ENCODE results near the gene ZNF70. TPM values are rescaled to one million over a fixed set of nuclear protein-coding genes. Genes with fewer than 3 reads are reported as not detected.

Gene ZNF70
- total RNA-seq, 1 experiment from 2014 or later: 7.7 TPM

- in situ Hi-C loops (cut with HindIII; ENCODE audit: low pct_unique_long_range_greater_than_20kb, low sequenced_read_pairs): no loop called here
- no peak for DNase-seq (ENCODE audit: low read depth)
Observed at GRCh38 chr22:23781065-23781464, 30.2 kb upstream of the ZNF70 start.

DNA sequence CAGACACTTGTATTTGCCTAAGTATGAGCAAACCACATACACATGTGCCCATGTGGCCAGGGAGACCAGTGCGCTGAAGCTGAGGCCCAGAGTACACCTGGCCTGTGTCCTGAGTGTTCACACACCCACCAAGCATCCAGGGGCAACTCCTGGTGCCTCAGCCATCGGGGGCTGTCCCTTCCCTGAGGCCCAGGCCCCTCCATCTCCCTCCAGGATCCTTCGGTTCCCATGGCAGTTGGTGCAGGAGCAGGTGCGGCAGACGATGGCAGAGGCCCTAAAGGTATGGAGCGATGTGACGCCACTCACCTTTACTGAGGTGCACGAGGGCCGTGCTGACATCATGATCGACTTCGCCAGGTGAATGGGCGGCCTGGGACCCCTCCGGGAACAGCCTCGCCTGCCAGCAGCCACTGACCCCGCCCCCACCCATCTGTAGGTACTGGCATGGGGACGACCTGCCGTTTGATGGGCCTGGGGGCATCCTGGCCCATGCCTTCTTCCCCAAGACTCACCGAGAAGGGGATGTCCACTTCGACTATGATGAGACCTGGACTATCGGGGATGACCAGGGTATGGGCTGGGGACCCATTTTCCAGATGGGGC is 29.3 kb upstream of the ZNF70 start:
- no peak for DNase-seq (ENCODE audit: low read depth)
- in situ Hi-C loops (cut with HindIII; ENCODE audit: low pct_unique_long_range_greater_than_20kb, low sequenced_read_pairs): no loop called here

DNA sequence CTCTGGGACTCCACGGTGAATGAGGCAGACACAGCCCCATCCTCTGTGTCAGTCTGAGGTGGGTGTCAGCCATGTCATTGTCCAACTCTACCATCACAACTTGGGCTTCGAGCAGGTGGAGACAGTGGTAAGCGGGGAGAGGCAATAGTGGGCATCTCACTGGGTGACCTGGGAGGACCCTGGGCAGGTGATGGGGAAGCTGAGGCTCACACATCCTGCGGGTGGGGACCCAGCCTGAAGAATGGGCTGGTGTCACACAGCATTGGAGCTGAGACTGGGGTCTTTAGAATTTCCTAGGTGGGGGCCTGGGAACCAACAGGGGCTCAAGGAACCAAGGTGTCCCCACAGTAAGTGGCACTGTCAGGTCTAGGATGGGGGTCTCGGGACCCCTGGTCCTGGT is 28.8 kb upstream of the ZNF70 start:
- DNase-seq (ENCODE audit: low read depth): no peak
- in situ Hi-C loops (cut with HindIII; ENCODE audit: low pct_unique_long_range_greater_than_20kb, low sequenced_read_pairs): no loop called here

GRCh38 chr22:23779083-23779482 is 28.2 kb upstream of the ZNF70 start:
- in situ Hi-C loops (cut with HindIII; ENCODE audit: low pct_unique_long_range_greater_than_20kb, low sequenced_read_pairs): no loop called here
- DNase-seq (ENCODE audit: low read depth): no peak

DNA sequence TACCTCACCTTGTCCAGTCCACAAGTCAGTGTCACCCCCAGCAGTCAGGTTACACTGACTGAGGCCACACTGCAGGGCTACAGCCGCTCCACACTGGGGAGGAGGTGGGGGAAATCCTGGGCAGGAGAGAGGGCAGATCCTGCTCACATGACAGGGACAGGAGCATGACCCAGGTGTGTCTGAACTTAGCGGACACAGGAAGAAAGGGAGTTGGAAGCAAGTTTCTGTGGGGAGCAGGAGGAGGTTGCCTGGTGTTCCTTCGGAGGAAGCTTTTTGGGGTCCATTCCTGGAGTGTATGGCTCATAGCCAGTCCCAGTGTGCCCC is 27.6 kb upstream of the ZNF70 start:
- in situ Hi-C loops (cut with HindIII; ENCODE audit: low pct_unique_long_range_greater_than_20kb, low sequenced_read_pairs): no loop called here
- DNase-seq (ENCODE audit: low read depth): no peak

DNA sequence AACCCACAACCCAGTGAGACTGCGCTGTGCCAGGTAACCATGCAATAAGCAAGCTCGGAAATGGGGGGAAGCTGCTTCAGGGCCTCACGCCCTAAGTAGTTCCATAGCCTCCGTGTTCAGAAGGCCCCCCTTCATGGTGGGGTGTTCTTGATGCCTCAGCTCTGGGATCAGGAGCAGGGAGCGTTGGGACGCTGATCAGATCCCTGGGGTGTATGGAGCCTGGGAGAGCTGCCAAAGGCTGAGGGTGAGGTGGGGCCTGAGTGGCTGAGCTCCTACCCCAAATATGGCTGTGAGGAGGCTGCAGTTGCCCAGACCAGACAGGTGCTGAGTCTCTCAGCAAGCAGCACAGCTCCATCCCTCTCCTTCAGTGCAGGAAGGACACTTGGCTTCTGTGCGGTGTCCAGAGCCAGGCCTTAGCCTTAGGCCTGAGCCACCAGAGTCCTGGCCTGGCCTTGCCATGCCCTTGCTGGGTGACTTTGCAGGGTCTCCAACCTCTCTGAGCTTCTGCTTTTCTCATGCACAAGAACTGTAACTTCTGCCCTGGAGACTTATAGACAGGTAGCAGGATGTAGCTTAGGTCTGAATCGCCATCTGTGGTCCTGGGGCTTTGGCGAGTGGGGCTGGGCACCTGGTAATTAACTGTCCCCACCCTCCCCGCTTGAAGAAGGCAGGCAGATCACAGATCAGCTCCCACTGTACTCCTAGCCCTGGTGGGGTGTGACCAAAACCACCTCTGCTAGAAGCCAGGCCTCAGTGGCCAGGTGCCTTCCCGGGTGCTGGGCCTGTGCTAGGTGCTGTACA is 27.1 kb upstream of the ZNF70 start:
- no peak for DNase-seq (ENCODE audit: low read depth)
- in situ Hi-C loops (cut with HindIII; ENCODE audit: low pct_unique_long_range_greater_than_20kb, low sequenced_read_pairs): no loop called here

GRCh38 chr22:23775779-23776375 is 25.0 kb upstream of the ZNF70 start:
- in situ Hi-C loops (cut with HindIII; ENCODE audit: low pct_unique_long_range_greater_than_20kb, low sequenced_read_pairs): no loop called here
- no peak for DNase-seq (ENCODE audit: low read depth)

DNA sequence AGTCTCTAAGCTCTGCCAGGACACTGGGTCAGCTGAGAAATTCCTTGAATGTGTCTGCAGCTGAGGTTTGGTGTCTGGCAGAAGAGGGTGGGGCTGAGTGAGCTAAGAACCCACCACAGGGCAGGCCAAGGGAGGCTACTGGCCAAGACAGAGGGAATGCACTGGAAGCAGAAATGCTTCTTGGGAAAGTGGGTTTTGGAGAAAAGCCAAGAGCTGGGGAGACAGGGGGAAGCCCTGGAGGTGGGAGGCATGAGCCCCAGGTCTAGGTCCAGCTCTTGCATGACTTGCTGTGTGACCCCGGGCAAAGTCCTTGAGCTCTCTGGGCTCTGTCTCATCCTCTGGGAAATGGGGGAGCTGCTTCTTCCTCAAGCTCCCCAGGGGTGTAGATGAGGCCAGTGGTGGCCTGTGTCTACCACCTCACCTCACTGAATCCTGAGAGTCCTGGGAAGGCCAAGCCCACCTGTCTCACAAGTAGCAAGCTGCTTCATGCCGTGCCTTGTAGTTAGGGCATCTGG is 24.1 kb upstream of the ZNF70 start:
- peak; percentile 55 for DNase-seq (ENCODE audit: low read depth)
- in situ Hi-C loops (cut with HindIII; ENCODE audit: low pct_unique_long_range_greater_than_20kb, low sequenced_read_pairs): no loop called here

GRCh38 chr22:23774114-23774921 is 23.4 kb upstream of the ZNF70 start:
- in situ Hi-C loops (cut with HindIII; ENCODE audit: low pct_unique_long_range_greater_than_20kb, low sequenced_read_pairs): no loop called here
- no peak for DNase-seq (ENCODE audit: low read depth)

GRCh38 chr22:23773483-23774113 is 22.7 kb upstream of the ZNF70 start:
- in situ Hi-C loops (cut with HindIII; ENCODE audit: low pct_unique_long_range_greater_than_20kb, low sequenced_read_pairs): no loop called here
- DNase-seq (ENCODE audit: low read depth): no peak

DNA sequence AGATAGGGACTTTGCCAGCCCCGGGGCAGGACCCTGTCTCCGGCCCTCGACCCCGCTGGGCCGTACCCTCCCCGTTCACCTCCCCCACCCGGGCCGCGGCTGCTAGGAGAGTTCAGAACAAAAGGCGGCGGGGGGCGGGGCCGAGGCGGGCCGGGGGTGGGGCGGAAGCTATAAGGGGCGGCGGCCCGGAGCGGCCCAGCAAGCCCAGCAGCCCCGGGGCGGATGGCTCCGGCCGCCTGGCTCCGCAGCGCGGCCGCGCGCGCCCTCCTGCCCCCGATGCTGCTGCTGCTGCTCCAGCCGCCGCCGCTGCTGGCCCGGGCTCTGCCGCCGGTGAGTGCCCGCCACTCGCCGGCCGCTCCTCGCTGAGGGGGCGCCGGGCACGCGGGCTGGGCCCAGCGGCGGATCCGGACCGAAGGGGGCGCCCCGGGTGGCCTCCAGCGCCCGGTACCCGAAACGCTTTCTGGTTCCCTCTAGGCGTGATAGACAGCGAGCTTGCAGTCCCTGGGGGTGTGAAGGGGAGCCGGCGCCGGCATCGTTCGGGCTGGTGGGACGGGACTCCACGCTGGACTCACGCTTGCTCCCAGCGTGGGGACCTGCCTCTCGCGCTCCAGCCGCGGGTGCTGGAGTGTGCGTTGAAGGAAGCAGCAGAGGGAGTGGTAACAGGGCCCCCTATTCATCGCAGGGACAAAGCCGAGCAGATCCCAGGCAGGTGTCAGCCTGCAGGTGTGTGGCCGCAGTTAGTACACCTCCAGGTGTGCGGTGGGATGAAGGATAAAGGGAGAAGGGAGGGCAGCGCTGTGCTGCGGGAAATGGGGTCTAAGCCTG is 21.9 kb upstream of the ZNF70 start, which contains the start of gene MMP11:
Gene MMP11 (plus strand): TSS at position 201 of the 825 bp plus-strand sequence. CDS start 22 bp downstream, at position 223.
- no peak for DNase-seq (ENCODE audit: low read depth)
- in situ Hi-C loops (cut with HindIII; ENCODE audit: low pct_unique_long_range_greater_than_20kb, low sequenced_read_pairs): no loop called here

DNA sequence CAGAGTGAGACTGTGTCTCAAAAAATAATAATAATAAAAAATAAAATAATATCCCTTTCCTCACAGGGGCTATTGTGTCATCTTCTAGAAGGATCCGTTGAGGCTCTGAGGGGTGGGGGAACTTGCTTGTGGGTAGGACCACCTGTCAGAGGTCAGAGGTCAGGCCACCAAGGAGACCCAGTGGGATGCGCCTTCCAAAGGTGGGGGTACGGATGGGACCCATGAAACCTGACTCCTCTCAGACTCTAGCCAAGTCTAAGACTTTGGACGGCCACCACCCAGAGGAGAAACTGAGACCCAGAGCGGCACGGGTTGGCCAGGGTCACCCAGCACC is 21.4 kb upstream of the ZNF70 start:
- no peak for DNase-seq (ENCODE audit: low read depth)
- in situ Hi-C loops (cut with HindIII; ENCODE audit: low pct_unique_long_range_greater_than_20kb, low sequenced_read_pairs): no loop called here

DNA sequence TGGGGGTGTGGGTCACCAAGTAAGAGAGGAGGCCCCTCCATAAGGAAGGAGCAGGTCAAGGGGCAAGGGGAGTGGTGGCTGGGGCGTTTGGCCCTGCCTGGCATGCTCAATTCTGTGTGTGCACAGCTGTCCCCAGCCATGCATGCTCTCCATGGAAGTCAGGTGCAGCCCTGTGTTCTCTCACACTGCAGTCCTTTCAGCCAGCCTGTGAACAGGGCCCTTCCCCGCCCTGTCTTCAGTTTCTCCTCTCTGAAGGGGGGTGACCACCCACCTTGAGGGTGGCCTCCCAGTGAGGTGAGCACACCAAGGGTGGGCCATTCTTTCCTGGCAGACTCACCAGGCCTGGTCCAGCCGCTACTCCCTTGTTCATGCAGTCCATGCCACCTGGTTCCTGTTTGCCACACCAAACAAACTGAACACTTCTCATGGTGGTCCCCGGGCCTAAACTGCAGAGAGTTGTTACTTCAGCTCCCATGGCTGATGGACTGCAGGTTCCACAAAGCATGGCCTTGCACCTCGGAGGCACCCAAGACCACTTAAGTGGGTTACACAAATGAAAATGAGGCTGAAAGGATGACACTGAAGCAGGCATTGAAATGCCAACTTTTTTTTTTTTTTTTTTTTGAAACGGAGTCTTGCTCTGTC is 18.5 kb upstream of the ZNF70 start:
- in situ Hi-C loops (cut with HindIII; ENCODE audit: low pct_unique_long_range_greater_than_20kb, low sequenced_read_pairs): no loop called here
- no peak for DNase-seq (ENCODE audit: low read depth)

DNA sequence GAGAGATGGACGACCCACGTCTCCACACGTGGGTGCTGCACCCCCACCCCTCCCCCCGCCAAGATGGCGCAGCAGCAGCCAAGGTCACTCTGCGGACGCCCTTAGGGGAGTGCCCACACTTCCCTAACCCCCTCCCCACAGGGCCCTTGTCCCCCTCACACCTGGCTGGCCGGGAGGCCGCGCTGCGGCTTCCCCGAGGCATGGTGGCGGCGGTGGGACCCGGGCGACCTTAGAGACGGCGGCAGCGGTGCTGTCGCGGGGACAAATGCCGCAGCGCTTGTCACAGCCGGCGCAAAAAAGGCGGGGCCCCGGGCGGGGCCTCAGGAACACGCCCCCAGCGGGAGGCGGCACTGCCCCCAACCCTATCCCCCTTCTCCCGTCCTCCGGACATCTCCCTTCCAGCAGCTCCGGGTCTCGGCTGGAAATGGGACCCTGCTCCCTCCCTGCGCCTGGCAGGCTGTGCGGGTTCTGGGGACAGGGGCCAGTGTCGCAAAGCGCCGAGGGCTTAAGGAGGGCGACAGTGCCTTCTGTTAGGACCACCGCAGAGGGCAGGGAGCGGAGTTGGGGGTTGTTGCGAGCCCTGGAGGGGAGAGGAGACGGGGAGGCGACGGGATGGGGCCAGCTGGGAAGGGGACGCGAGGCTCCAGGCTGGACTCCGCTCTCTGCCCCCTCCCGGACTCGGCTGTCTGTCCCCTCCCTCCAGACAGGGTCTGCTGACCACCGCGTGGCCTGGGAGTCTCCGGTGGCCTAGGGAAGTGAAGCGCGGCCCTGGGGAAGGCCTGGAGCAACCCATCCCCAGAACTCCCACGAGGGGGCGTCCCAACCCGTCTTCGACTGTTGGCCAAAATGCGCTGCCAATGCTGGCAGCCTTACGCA is 17.0 kb upstream of the ZNF70 start, which contains the start of gene CHCHD10:
Gene CHCHD10 (minus strand): TSS at position 300 of the 876 bp plus-strand sequence. CDS start 98 bp downstream, at position 202.
- in situ Hi-C loops (cut with HindIII; ENCODE audit: low pct_unique_long_range_greater_than_20kb, low sequenced_read_pairs): no loop called here
- peak; percentile 67 for DNase-seq (ENCODE audit: low read depth)

GRCh38 chr22:23767303-23767672 is 16.4 kb upstream of the ZNF70 start:
- in situ Hi-C loops (cut with HindIII; ENCODE audit: low pct_unique_long_range_greater_than_20kb, low sequenced_read_pairs): no loop called here
- no peak for DNase-seq (ENCODE audit: low read depth)
